SK-N-MC (cell line): ENCODE measurements around the gene NPAS4.
A peak's percentile ranks its signal among the peaks of the same experiment; 100 is the strongest.
"Not testable (repeated sequence)": the region's sequence is repeated elsewhere in the genome, so short reads cannot be mapped to it uniquely, and the experiment has no call there.

Source experiments
- DNase-seq: peaks from one replicate; pipeline ENCODE4 v3.0.0-alpha.2; 2011; ENCODE audit warnings: low read depth, low spot score
- H3K27ac ChIP-seq: fragments of 200-600 bp; sonication (generic); 2 replicates; pipeline ENCODE4 v1.5.1; 2016; ENCODE audit warnings: mixed run types
- H3K36me3 ChIP-seq: fragments of 200-600 bp; sonication (generic); 2 replicates; pipeline ENCODE4 v1.6.1; 2017; ENCODE audit warnings: antibody characterized with exemption, low read length, mixed read lengths; ENCODE audit not compliant: insufficient read depth
- H3K4me3 ChIP-seq: fragments of 200-600 bp; sonication (generic); 2 replicates; pipeline ENCODE4 v1.5.1; 2016
- H3K9ac ChIP-seq: fragments of 200-600 bp; sonication (generic); 2 replicates; pipeline ENCODE4 v1.8.0; 2017; ENCODE audit warnings: mixed run types, mixed read lengths; ENCODE audit not compliant: insufficient read length
- H3K9me3 ChIP-seq: fragments of 200-600 bp; sonication (generic); 2 replicates; pipeline ENCODE4 v1.6.1; 2017; ENCODE audit warnings: low read depth, mild to moderate bottlenecking, antibody characterized with exemption, low read length, moderate library complexity, mixed read lengths
- EZH2 ChIP-seq: fragments of 200-600 bp; sonication (generic); IDR thresholded peaks from one replicate; pipeline ENCODE4 v1.6.1; 2017; ENCODE audit warnings: antibody characterized with exemption
- FOXP2 ChIP-seq: optimal IDR thresholded peaks from 2 replicates; pipeline ENCODE3; 2011; ENCODE audit warnings: mild to moderate bottlenecking, moderate library complexity; ENCODE audit not compliant: insufficient read depth; ENCODE audit errors: extremely low read length, control extremely low read depth
- POLR2AphosphoS5 ChIP-seq: IDR thresholded peaks from 2 replicates; pipeline ENCODE4 v1.6.1; 2012; ENCODE audit warnings: mild to moderate bottlenecking, low read depth, low read length, borderline replicate concordance

NPAS4 gene

DNA sequence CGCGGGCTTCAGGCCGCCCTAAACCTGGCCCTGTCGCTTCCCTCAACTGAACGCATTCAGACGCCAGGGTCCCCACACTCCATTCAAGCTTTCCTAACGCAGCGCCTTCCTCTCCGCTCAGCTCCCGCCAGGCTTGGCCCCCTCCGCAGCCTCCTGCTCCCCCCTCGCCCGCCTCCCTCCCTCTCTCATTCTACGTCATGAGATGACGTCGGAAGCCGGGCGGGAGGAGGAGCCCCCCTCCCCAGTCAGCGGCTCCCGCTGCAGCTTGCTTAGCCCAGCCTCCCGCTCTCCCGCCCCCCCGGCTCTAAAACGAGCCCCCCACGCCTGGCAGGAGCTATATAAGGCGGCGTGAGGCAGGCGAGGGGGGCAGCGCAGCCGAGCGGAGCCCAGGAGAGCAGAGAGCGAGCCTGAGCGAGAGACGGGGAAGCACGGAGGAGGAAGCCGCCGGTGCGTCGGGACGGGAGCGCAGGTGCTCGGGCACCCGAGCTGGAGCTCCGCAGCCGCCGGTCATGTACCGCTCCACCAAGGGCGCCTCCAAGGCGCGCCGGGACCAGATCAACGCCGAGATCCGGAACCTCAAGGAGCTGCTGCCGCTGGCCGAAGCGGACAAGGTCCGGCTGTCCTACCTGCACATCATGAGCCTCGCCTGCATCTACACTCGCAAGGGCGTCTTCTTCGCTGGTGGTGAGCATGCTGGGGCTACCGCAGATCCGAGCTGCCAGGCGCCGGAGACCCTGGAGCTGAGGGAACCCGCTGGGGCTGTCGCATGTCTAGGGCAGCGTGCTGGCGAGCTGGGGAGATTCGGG is at the start of gene NPAS4:
Gene NPAS4 (plus strand): TSS at position 365 of the 806 bp plus-strand sequence. CDS start 145 bp downstream, at position 510.
- TF ChIP-seq FOXP2, result no peak
- Histone ChIP-seq H3K36me3 (no peaks in the 10 kb centered on the region), H3K9ac (no peak within 1 kb of the TSS), H3K27ac (no peak within 1 kb of the TSS), H3K4me3 (no peak within 1 kb of the TSS), H3K9me3 (no peaks in the 10 kb centered on the region)
- DNase-seq, result no peak

DNA sequence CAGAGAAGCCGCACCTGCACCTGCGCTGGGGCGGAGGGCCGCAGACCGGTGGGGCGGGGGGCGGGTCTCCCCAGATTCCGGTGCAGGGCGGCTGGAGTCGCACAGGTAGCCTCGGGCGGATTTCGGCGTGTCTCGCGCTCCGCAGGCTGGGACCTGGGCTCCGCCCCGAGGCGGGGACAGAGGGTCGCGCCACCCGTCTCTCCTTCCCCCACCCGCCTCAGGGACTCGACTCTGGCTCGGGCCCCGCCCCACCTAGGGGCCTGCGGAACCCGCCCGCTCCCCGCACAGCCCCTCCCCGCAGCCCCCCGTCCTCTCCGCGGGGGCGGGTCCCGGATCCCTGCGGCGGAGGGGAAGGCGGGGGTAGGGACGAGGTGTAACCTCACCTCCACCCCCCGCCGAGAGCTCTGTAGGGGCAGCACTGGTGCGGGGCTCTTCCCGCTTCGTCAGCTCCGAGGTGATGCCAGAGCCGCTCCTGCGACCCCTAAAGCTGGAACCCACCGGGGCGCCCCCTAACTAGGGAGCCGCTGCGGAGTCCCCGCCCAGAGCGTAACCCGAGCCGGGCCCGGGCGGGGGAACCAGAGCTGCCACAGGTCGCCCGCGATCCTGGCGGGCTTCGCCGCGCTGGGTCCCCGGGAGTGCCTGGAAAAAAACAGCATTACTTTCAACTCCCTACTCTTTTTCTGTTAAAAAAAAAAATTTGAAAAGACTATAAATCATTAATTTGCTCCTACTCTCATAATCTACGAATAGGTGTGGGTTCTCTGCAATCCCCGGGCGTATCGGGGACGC is 49.0 kb upstream of the NPAS4 start, which contains the start of gene SLC29A2:
Gene SLC29A2 (minus strand): TSS at position 134 of the 789 bp plus-strand sequence. CDS start 169 bp downstream, outside the sequence.
- Histone ChIP-seq H3K9me3 (no peaks in the 10 kb centered on the region), H3K36me3 (peaks cover 28% of the 10 kb centered on the region; the same call in 1 of the 2 replicates), H3K4me3 (peak within 1 kb of the TSS; percentile 88), H3K9ac (peak within 1 kb of the TSS; percentile 81), H3K27ac (peak within 1 kb of the TSS; percentile 92)
- DNase-seq, result no peak
- TF ChIP-seq EZH2 (no peak), FOXP2 (peak; percentile 62), POLR2AphosphoS5 (0 out of 2 replicates have a peak, but pooled peaks have one; percentile 45)

GRCh38 chr11:66373265-66373664 is 47.6 kb upstream of the NPAS4 start:
- no peak for DNase-seq
- TF ChIP-seq FOXP2 (no peak), EZH2 (no peak), POLR2AphosphoS5 (no peak)
- no peak overlapping the region for H3K4me3 ChIP-seq
- peak overlapping the region; percentile 8; the same call in 1 of the 2 replicates for H3K27ac ChIP-seq
- peaks cover 14% of the 10 kb centered on the region; the same call in 1 of the 2 replicates for H3K36me3 ChIP-seq
- peak overlapping the region; percentile 32 for H3K9ac ChIP-seq
- no peaks in the 10 kb centered on the region for H3K9me3 ChIP-seq

DNA sequence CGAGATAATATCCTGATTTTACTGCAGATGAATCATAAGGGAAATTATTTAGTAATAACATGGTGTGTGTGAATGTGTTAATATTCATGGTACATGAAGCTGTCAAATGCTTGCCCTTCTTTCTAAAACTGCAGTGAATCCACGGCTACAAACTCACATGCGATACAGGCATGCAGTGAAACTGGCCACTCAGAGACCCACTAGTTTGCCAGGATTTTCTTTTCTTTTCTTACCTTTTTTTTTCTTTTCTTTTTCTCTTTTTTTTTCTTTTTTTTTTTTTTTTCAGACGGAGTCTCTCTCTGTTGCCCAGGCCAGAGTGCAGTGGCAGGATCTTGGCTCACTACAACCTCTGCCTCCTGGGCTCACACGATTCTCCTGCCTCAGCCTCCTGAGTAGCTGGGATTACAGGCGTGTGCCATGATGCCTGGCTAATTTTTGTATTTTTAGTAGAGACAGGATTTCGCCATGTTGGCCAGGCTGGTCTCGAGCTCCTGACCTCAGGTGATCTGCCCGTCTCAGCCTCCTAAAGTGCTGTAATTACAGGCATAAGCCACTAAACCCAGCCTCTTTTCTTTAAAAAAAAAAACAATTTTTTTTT is 47.0 kb upstream of the NPAS4 start:
- peak overlapping the region; percentile 32 for H3K9ac ChIP-seq
- H3K4me3 ChIP-seq, H3K9me3 ChIP-seq, H3K36me3 ChIP-seq, DNase-seq: not testable (repeated sequence)
- H3K27ac ChIP-seq, result peak overlapping the region; percentile 8; the same call in 1 of the 2 replicates

- H3K36me3 ChIP-seq, H3K9ac ChIP-seq, H3K4me3 ChIP-seq, DNase-seq, H3K9me3 ChIP-seq, H3K27ac ChIP-seq: not testable (repeated sequence)
Measured at GRCh38 chr11:66380264-66380663, 40.6 kb upstream of the NPAS4 start.

- not testable (repeated sequence) for H3K9me3 ChIP-seq, DNase-seq, H3K36me3 ChIP-seq, H3K27ac ChIP-seq, H3K4me3 ChIP-seq, H3K9ac ChIP-seq
Measured at GRCh38 chr11:66384316-66384715, 36.5 kb upstream of the NPAS4 start.

DNA sequence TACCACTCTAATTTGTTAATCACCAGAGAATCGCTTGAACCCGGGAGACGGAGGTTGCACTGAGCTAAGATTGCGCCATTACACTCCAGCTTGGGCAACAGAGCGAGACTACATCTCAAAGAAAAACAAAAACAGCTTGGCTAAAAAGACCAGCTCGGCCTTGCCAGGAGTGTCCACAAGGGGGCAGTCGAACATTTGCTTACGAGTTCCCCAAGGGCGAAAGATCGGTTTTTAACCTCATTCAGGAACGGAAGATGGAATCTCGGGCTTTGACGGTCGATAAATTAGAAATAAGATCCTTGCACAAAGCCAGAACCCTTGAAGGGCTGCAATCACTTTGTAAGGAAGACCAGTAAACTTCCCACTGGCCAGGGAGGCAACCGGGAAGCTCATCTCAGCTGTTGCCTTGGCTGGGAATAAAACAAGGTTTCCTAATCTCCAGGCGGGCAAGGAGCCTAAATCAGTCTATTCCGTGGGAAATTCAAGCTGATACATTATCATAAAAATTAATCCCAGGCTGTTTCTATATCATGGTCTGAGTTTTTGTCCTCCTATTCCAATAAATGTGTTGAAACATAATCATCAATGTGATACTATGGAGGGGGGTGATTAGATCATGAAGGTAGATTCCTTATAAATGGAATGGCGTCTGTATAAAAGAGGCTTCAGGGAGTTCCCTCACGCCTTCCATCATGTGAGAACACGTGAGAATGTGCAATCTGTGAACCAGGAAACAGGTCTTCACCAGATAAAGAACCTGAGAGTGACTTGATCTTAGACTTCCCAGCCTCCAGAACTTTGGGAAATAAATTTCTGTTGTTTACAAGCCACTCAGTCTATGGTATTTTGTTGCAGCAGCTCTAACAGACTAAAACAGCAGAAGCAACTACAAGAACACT is 34.4 kb upstream of the NPAS4 start:
- H3K36me3 ChIP-seq, result no peaks in the 10 kb centered on the region
- no peaks in the 10 kb centered on the region for H3K9me3 ChIP-seq
- DNase-seq, result peak; percentile 57
- TF ChIP-seq FOXP2, result no peak
- TF ChIP-seq EZH2, result no peak
- no peak for TF ChIP-seq POLR2AphosphoS5
- peak overlapping the region; percentile 73 for H3K9ac ChIP-seq
- no peak overlapping the region for H3K27ac ChIP-seq
- H3K4me3 ChIP-seq, result peak overlapping the region; percentile 78

- Histone ChIP-seq H3K9me3 (no peaks in the 10 kb centered on the region), H3K36me3 (no peaks in the 10 kb centered on the region)
- no peak for DNase-seq
Measured at GRCh38 chr11:66388780-66389386, 32.0 kb upstream of the NPAS4 start.

More at GRCh38 chr11:66388780-66389386, 32.0 kb upstream of the NPAS4 start:
- Histone ChIP-seq H3K27ac (no peak overlapping the region), H3K4me3 (no peak overlapping the region), H3K9ac (no peak overlapping the region)
- TF ChIP-seq POLR2AphosphoS5 (no peak), EZH2 (no peak), FOXP2 (no peak)
